ENCODE results near the gene EFCAB13. TPM values are rescaled to one million over a fixed set of nuclear protein-coding genes. Genes with fewer than 3 reads are reported as not detected.

EFCAB13 gene
- total RNA-seq, 2 experiments from 2014 or later = 2.9 to 5.0 TPM

- H3K27ac Mint-ChIP-seq = no peak overlapping the region
- H3K4me3 Mint-ChIP-seq = no peak overlapping the region
- peaks cover 3% of the 10 kb centered on the region for H3K36me3 Mint-ChIP-seq
- peaks cover 11% of the 10 kb centered on the region for H3K4me1 Mint-ChIP-seq
- DNase-seq = no peak
- peaks cover 10% of the 10 kb centered on the region for H3K9me3 Mint-ChIP-seq
- no peaks in the 10 kb centered on the region for H3K27me3 Mint-ChIP-seq
Observed at GRCh38 chr17:47305302-47305923, 18.3 kb upstream of the EFCAB13 start.

GRCh38 chr17:47310186-47310733 is 13.5 kb upstream of the EFCAB13 start:
- no peaks in the 10 kb centered on the region for H3K36me3 Mint-ChIP-seq
- no peak overlapping the region for H3K27ac Mint-ChIP-seq
- H3K4me1 Mint-ChIP-seq = peaks cover 9% of the 10 kb centered on the region

GRCh38 chr17:47311420-47311819 is 12.3 kb upstream of the EFCAB13 start:
- no peak overlapping the region for H3K27ac Mint-ChIP-seq
- DNase-seq = no peak
- H3K4me1 Mint-ChIP-seq = peaks cover 4% of the 10 kb centered on the region
- H3K9me3 Mint-ChIP-seq = no peaks in the 10 kb centered on the region
- H3K4me3 Mint-ChIP-seq = no peak overlapping the region
- H3K27me3 Mint-ChIP-seq = no peaks in the 10 kb centered on the region
- no peaks in the 10 kb centered on the region for H3K36me3 Mint-ChIP-seq

More at GRCh38 chr17:47310186-47310733, 13.5 kb upstream of the EFCAB13 start:
- H3K27me3 Mint-ChIP-seq = no peaks in the 10 kb centered on the region
- DNase-seq = no peak
- H3K4me3 Mint-ChIP-seq = no peak overlapping the region
- H3K9me3 Mint-ChIP-seq = no peaks in the 10 kb centered on the region

GRCh38 chr17:47315451-47316266 is 8.1 kb upstream of the EFCAB13 start:
- no peak overlapping the region for H3K4me3 Mint-ChIP-seq
- H3K27ac Mint-ChIP-seq = no peak overlapping the region

GRCh38 chr17:47316311-47316710 is 7.4 kb upstream of the EFCAB13 start:
- DNase-seq = no peak
- Mint-ChIP-seq H3K27ac (no peak overlapping the region), H3K4me3 (no peak overlapping the region)

More at GRCh38 chr17:47315451-47316266, 8.1 kb upstream of the EFCAB13 start:
- Mint-ChIP-seq H3K36me3 (no peaks in the 10 kb centered on the region), H3K27me3 (no peaks in the 10 kb centered on the region), H3K4me1 (peaks cover 2% of the 10 kb centered on the region), H3K9me3 (no peaks in the 10 kb centered on the region)
- DNase-seq = no peak

GRCh38 chr17:47317119-47317518 is 6.6 kb upstream of the EFCAB13 start:
- Mint-ChIP-seq H3K27me3 (no peaks in the 10 kb centered on the region), H3K4me1 (peaks cover 2% of the 10 kb centered on the region), H3K4me3 (no peak overlapping the region), H3K9me3 (peaks cover 5% of the 10 kb centered on the region), H3K27ac (no peak overlapping the region), H3K36me3 (no peaks in the 10 kb centered on the region)
- no peak for DNase-seq

More at GRCh38 chr17:47316311-47316710, 7.4 kb upstream of the EFCAB13 start:
- peaks cover 4% of the 10 kb centered on the region for H3K9me3 Mint-ChIP-seq
- no peaks in the 10 kb centered on the region for H3K27me3 Mint-ChIP-seq
- no peaks in the 10 kb centered on the region for H3K36me3 Mint-ChIP-seq
- peaks cover 2% of the 10 kb centered on the region for H3K4me1 Mint-ChIP-seq

- Mint-ChIP-seq H3K36me3 (no peaks in the 10 kb centered on the region), H3K4me1 (peaks cover 8% of the 10 kb centered on the region), H3K27me3 (peaks cover 5% of the 10 kb centered on the region), H3K4me3 (no peak overlapping the region), H3K9me3 (peaks cover 5% of the 10 kb centered on the region), H3K27ac (no peak overlapping the region)
- no peak for DNase-seq
Observed at GRCh38 chr17:47318197-47318918, 5.4 kb upstream of the EFCAB13 start.

GRCh38 chr17:47320879-47321502 is 2.8 kb upstream of the EFCAB13 start:
- Mint-ChIP-seq H3K27me3 (peaks cover 5% of the 10 kb centered on the region), H3K4me3 (no peak overlapping the region), H3K9me3 (peaks cover 5% of the 10 kb centered on the region), H3K36me3 (no peaks in the 10 kb centered on the region), H3K4me1 (peaks cover 17% of the 10 kb centered on the region), H3K27ac (no peak overlapping the region)
- no peak for DNase-seq

- Mint-ChIP-seq H3K9me3 (peaks cover 5% of the 10 kb centered on the region), H3K4me1 (peaks cover 17% of the 10 kb centered on the region), H3K27ac (peak overlapping the region; percentile 97), H3K4me3 (peak overlapping the region; percentile 94), H3K36me3 (no peaks in the 10 kb centered on the region), H3K27me3 (peaks cover 5% of the 10 kb centered on the region)
- peak; percentile 69 for DNase-seq
Observed at GRCh38 chr17:47324224-47325020, 667 bp downstream of the EFCAB13 start.

- H3K4me1 Mint-ChIP-seq = peaks cover 17% of the 10 kb centered on the region
- peaks cover 5% of the 10 kb centered on the region for H3K9me3 Mint-ChIP-seq
- H3K36me3 Mint-ChIP-seq = peaks cover 4% of the 10 kb centered on the region
- no peak for DNase-seq
- peak overlapping the region; percentile 94 for H3K4me3 Mint-ChIP-seq
- H3K27ac Mint-ChIP-seq = peak overlapping the region; percentile 97
- H3K27me3 Mint-ChIP-seq = peaks cover 5% of the 10 kb centered on the region
Observed at GRCh38 chr17:47325176-47325575, 1.4 kb downstream of the EFCAB13 start.

- Mint-ChIP-seq H3K4me1 (no peaks in the 10 kb centered on the region), H3K36me3 (peaks cover 24% of the 10 kb centered on the region), H3K27me3 (no peaks in the 10 kb centered on the region), H3K9me3 (peaks cover 1% of the 10 kb centered on the region), H3K27ac (no peak overlapping the region), H3K4me3 (no peak overlapping the region)
- no peak for DNase-seq
Observed at GRCh38 chr17:47330548-47330947, 6.8 kb downstream of the EFCAB13 start.

GRCh38 chr17:47332287-47332686 is 8.5 kb downstream of the EFCAB13 start:
- peaks cover 1% of the 10 kb centered on the region for H3K9me3 Mint-ChIP-seq
- H3K4me1 Mint-ChIP-seq = no peaks in the 10 kb centered on the region
- no peaks in the 10 kb centered on the region for H3K27me3 Mint-ChIP-seq
- no peak for DNase-seq
- no peak overlapping the region for H3K27ac Mint-ChIP-seq
- H3K36me3 Mint-ChIP-seq = peaks cover 24% of the 10 kb centered on the region
- no peak overlapping the region for H3K4me3 Mint-ChIP-seq

GRCh38 chr17:47335101-47335936 is 11.6 kb downstream of the EFCAB13 start:
- Mint-ChIP-seq H3K36me3 (peaks cover 20% of the 10 kb centered on the region), H3K4me3 (no peak overlapping the region), H3K4me1 (no peaks in the 10 kb centered on the region), H3K9me3 (peaks cover 1% of the 10 kb centered on the region), H3K27ac (no peak overlapping the region), H3K27me3 (no peaks in the 10 kb centered on the region)
- no peak for DNase-seq

Measured in activated naive CD8-positive, alpha-beta T cell treated with anti-CD3 and anti-CD28 coated beads for 36 hours (primary cell).